B cell (primary cell): ENCODE data around the gene STAM2. TPM values are rescaled to one million over a fixed set of nuclear protein-coding genes. Genes with fewer than 3 reads are reported as not detected.

Experiments used
- ATAC-seq: fragments of 200-7000 bp; cut with Tn5 transposase; one replicate; pipeline ENCODE4 v1.10.0; 2021; ENCODE audit warnings: low read depth, mild to moderate bottlenecking, moderate number of reproducible peaks, moderate library complexity
- CTCF ChIA-PET: fragments of 350-600 bp; sonication (Branson Sonifier 250); formaldehyde crosslinking; loops from one replicate; lab custom pipeline; 2021; ENCODE audit warnings: antibody characterized with exemption, inconsistent platforms; lab: Charles Lee
- POLR2A ChIA-PET: fragments of 350-600 bp; sonication (Branson Sonifier 250); formaldehyde crosslinking; loops from one replicate; lab custom pipeline; 2021; ENCODE audit warnings: antibody characterized with exemption; lab: Charles Lee
- DNase-seq: peaks from one replicate; pipeline ENCODE4 v3.0.0; 2013
- H2AFZ ChIP-seq: 2 replicates; pipeline ENCODE4 v1.6.1; 2012; ENCODE audit warnings: mild to moderate bottlenecking, low read depth, low read length; ENCODE audit not compliant: insufficient read depth, poor library complexity, severe bottlenecking
- H3K27ac ChIP-seq, 2 donors: 1 replicate in 1 of 2; 2 replicates in 1 of 2; pipeline ENCODE4 v1.5.1; 2012 to 2013; ENCODE audit warnings: low read length in 2 of 2, mild to moderate bottlenecking in 2 of 2, moderate library complexity in 1 of 2
- H3K27me3 ChIP-seq, 4 experiments: fragments of 200-600 bp in 1 of 4; sonication (generic) in 1 of 4; replicated peaks in 1 of 4; 1 replicate in 2 of 4; 2 replicates in 2 of 4; pipeline versions ENCODE4 v1.6.1 to v1.7.0; 2013 to 2016; ENCODE audit warnings: low read length in 3 of 4, mild to moderate bottlenecking in 2 of 4, mixed read lengths in 1 of 4, moderate library complexity in 1 of 4; ENCODE audit not compliant: insufficient read depth in 4 of 4, control insufficient read depth in 3 of 4; ENCODE audit errors: control extremely low read depth in 1 of 4
- H3K36me3 ChIP-seq, 2 experiments: replicated peaks in 1 of 2; 1 replicate in 1 of 2; 2 replicates in 1 of 2; pipeline versions ENCODE4 v1.6.1 to v1.7.1; 2013; ENCODE audit warnings: low read length in 1 of 2; ENCODE audit not compliant: insufficient read depth in 2 of 2, control insufficient read depth in 1 of 2; ENCODE audit errors: control extremely low read depth in 1 of 2, extremely low read depth in 1 of 2
- H3K4me1 ChIP-seq, 2 donors: fragments of 200-600 bp in 1 of 2; sonication (generic) in 1 of 2; 1 replicate in 1 of 2; 2 replicates in 1 of 2; pipeline versions ENCODE4 v1.5.1 to v1.6.1; 2013 to 2017; ENCODE audit warnings: low read length in 2 of 2; ENCODE audit not compliant: control insufficient read depth in 2 of 2, insufficient read depth in 2 of 2
- H3K4me2 ChIP-seq: replicated peaks from 2 replicates; pipeline ENCODE3; 2012; ENCODE audit warnings: mild to moderate bottlenecking, low read depth, low read length; ENCODE audit not compliant: poor library complexity, severe bottlenecking
- H3K4me3 ChIP-seq, 5 experiments: fragments of 200-600 bp in 1 of 5; sonication (generic) in 1 of 5; 1 replicate in 3 of 5; 2 replicates in 2 of 5; pipeline versions ENCODE4 v1.5.1 to v1.7.0; 2011 to 2016; ENCODE audit warnings: low read length in 4 of 5, mild to moderate bottlenecking in 4 of 5, low read depth in 2 of 5, control low read depth in 1 of 5, moderate library complexity in 1 of 5; ENCODE audit not compliant: insufficient read depth in 1 of 5; ENCODE audit errors: control extremely low read depth in 1 of 5, extremely low read depth in 1 of 5
- H3K79me2 ChIP-seq: fragments of 200-600 bp; sonication (generic); one replicate; pipeline ENCODE4 v1.6.0; 2016; ENCODE audit warnings: low read length; ENCODE audit not compliant: control insufficient read depth, insufficient read depth
- H3K9ac ChIP-seq: fragments of 200-600 bp; sonication (generic); 2 replicates; pipeline ENCODE4 v1.6.1; 2017; ENCODE audit warnings: mild to moderate bottlenecking, low read length, moderate library complexity
- H3K9me3 ChIP-seq, 3 donors: one replicate each; pipeline versions ENCODE4 v1.6.1 to v1.7.1; 2013; ENCODE audit warnings: low read length in 2 of 3; ENCODE audit not compliant: control insufficient read depth in 2 of 3, insufficient read depth in 1 of 3; ENCODE audit errors: control extremely low read depth in 1 of 3
- H4K20me1 ChIP-seq: 2 replicates; pipeline ENCODE4 v1.6.0; 2012; ENCODE audit warnings: mild to moderate bottlenecking, low read length; ENCODE audit not compliant: insufficient read depth, control insufficient read depth, poor library complexity, severe bottlenecking
- H3K27ac Mint-ChIP-seq: one replicate; pipeline ENCODE4 v1.8.0; 2021; ENCODE audit warnings: mixed read lengths
- H3K27me3 Mint-ChIP-seq: one replicate; pipeline ENCODE4 v1.8.0; 2021; ENCODE audit warnings: mixed read lengths
- H3K4me1 Mint-ChIP-seq: one replicate; pipeline ENCODE4 v1.8.0; 2021; ENCODE audit warnings: mixed read lengths
- H3K4me3 Mint-ChIP-seq: one replicate; pipeline ENCODE4 v1.8.0; 2021; ENCODE audit warnings: mixed read lengths
- H3K9me3 Mint-ChIP-seq: one replicate; pipeline ENCODE4 v1.8.0; 2022; ENCODE audit warnings: mixed read lengths; ENCODE audit not compliant: insufficient read depth
- CTCF ChIP-seq: fragments of 200-600 bp; IDR thresholded peaks from one replicate; pipeline ENCODE4 v1.8.0; 2022; ENCODE audit warnings: antibody characterized with exemption, mild to moderate bottlenecking
- EZH2 ChIP-seq: IDR thresholded peaks from 2 replicates; pipeline ENCODE4 v1.6.1; 2012; ENCODE audit warnings: borderline replicate concordance, low read depth, mild to moderate bottlenecking, moderate library complexity, low read length; ENCODE audit not compliant: insufficient read depth, poor library complexity, severe bottlenecking
- WGBS: methylation state at CpG from one replicate; pipeline ENCODE4 v1.1.5; 2013; ENCODE audit warnings: missing lambda C conversion rate; ENCODE audit not compliant: insufficient coverage; 5-methylcytosine and 5-hydroxymethylcytosine counted together
- intact Hi-C: fragments of 100-400 bp; cut with micrococcal nuclease; formaldehyde crosslinking; loops from one replicate; pipeline ENCODE4 v1.10.0; 2022
- polyA plus RNA-seq: library from polyadenylated mRNA; depleted of rRNA; stranded (reverse); fragments of >200 nt; gene quantifications from 2 replicates; pipeline ENCODE4 v1.2.3, GENCODE V29; 2012
- total RNA-seq, 2 donors: library from RNA; stranded (reverse); fragments of 120-200 nt in 1 of 2; gene quantifications; 1 replicate in 1 of 2; 2 replicates in 1 of 2; pipeline versions ENCODE4 v1.2.3 to v1.2.4, GENCODE V29; 2013 to 2022

Gene STAM2
- total and polyA plus RNA-seq, 2 donors (not counting 1 experiment from before 2014, with no cell fraction given), result 5.7 to 30.2 TPM

GRCh38 chr2:152100961-152101360 is 74.6 kb downstream of the STAM2 start:
- H3K4me2 ChIP-seq, result no peak overlapping the region
- no peak overlapping the region for H2AFZ ChIP-seq
- peaks cover 3 to 42% (median 26%) of the 10 kb centered on the region in 4 experiments for H3K27me3 ChIP-seq
- H3K27ac Mint-ChIP-seq, result no peak overlapping the region
- H3K4me3 Mint-ChIP-seq, result no peak overlapping the region
- H3K9ac ChIP-seq, result no peak overlapping the region
- CTCF ChIA-PET, result no interaction called here
- no CpG with 5 or more reads among the region's 2 CpGs for WGBS
- DNase-seq, result no peak
- peaks cover 19% of the 10 kb centered on the region for H3K4me1 Mint-ChIP-seq
- ATAC-seq, result no peak
- H3K4me1 ChIP-seq, result peaks cover 21 to 31% of the 10 kb centered on the region in 2 donors
- H4K20me1 ChIP-seq, result no peaks in the 10 kb centered on the region
- POLR2A ChIA-PET, result no interaction called here
- H3K27ac ChIP-seq, result no peak overlapping the region
- intact Hi-C loops, result no loop called here
- no peak for TF ChIP-seq CTCF
- TF ChIP-seq EZH2, result no peak
- peaks cover 36% of the 10 kb centered on the region for H3K27me3 Mint-ChIP-seq
- no peaks in the 10 kb centered on the region for H3K9me3 Mint-ChIP-seq
- H3K36me3 ChIP-seq, result no peaks in the 10 kb centered on the region
- no peaks in the 10 kb centered on the region for H3K79me2 ChIP-seq
- H3K4me3 ChIP-seq, result no peak overlapping the region
- no peaks in the 10 kb centered on the region for H3K9me3 ChIP-seq

GRCh38 chr2:152099367-152100050 is 76.1 kb downstream of the STAM2 start:
- H3K4me1 Mint-ChIP-seq, result peaks cover 19% of the 10 kb centered on the region
- H3K27me3 ChIP-seq, result peaks cover 3 to 42% (median 26%) of the 10 kb centered on the region in 4 experiments
- H3K27me3 Mint-ChIP-seq, result peaks cover 35% of the 10 kb centered on the region
- H3K4me3 ChIP-seq, result peak overlapping the region; percentile 30 to 66 (median 56)
- CTCF ChIA-PET, result no interaction called here
- intact Hi-C loops, result no loop called here
- no peaks in the 10 kb centered on the region for H3K79me2 ChIP-seq
- TF ChIP-seq EZH2 (no peak), CTCF (no peak)
- H3K36me3 ChIP-seq, result no peaks in the 10 kb centered on the region
- POLR2A ChIA-PET, result no interaction called here
- H3K27ac Mint-ChIP-seq, result no peak overlapping the region
- H3K9me3 ChIP-seq, result no peaks in the 10 kb centered on the region
- H3K4me3 Mint-ChIP-seq, result peak overlapping the region; percentile 92
- peaks cover 21 to 31% of the 10 kb centered on the region in 2 donors for H3K4me1 ChIP-seq
- H4K20me1 ChIP-seq, result no peaks in the 10 kb centered on the region
- H3K9ac ChIP-seq, result peak overlapping the region; percentile 72
- H3K4me2 ChIP-seq, result peak overlapping the region; percentile 98
- peak overlapping the region; percentile 83 for H2AFZ ChIP-seq
- no peaks in the 10 kb centered on the region for H3K9me3 Mint-ChIP-seq
- DNase-seq, result peak; percentile 20
- ATAC-seq, result no peak
- 4% methylated on average over 9 of the region's 19 CpGs for WGBS
- H3K27ac ChIP-seq, result no peak overlapping the region
